ENCODE data around the gene PLD4. TPM values are rescaled to one million over a fixed set of nuclear protein-coding genes. Genes with fewer than 3 reads are reported as not detected.

PLD4 gene
- total and polyA plus RNA-seq, 2 of the 8 experiments (the other 6 are each of a cell fraction or from before 2014, with no cell fraction given) = 0.05 TPM; not detected in 1

DNA sequence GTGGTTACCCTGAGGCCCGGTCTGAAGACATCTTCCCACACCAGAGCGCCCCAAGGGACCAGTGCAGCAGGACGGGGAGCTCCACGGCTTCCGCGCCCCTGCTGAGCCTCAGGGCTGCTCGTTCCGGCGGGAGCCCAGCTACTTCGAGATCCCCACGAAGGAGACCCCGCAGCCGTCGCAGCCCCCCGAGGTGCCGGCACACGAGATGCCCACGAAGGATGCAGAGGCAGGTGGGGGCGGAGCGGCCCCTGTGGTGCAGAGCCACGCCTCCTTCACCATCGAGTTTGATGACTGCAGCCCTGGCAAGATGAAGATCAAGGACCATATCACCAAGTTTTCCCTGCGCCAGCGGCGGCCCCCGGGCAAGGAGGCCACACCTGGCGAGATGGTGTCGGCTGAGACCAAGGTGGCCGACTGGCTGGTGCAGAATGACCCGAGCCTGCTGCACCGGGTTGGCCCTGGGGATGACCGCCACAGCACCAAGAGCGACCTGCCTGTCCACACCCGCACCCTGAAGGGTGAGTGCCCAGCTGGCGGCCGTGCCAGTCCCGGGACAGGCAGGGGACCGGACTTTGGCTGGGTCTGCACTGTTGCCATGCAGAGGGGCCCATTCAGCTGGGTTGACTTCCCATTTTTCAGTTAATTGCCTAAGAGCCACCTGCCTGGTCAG lies 41.6 kb upstream of the PLD4 start:
- H3K4me3 ChIP-seq (ENCODE audit: extremely low read depth in 1 of 4, insufficient read depth in 2 of 4, low read depth in 3 of 4, low read length in 4 of 4) = no peak overlapping the region
- no peak overlapping the region for H3K4me2 ChIP-seq (ENCODE audit: insufficient read depth in 1 of 2, low read depth in 2 of 2, low read length in 2 of 2)
- no peak overlapping the region for H3K23ac ChIP-seq (ENCODE audit: insufficient read length)
- no peak overlapping the region for H3K9ac ChIP-seq (replicated peaks in 1 of 4; ENCODE audit: extremely low read depth in 1 of 4, low read depth in 3 of 4, low read length in 3 of 4)
- peaks cover 0 to 19% of the 10 kb centered on the region in 2 experiments for H4K20me1 ChIP-seq (replicated peaks in 1 of 2; ENCODE audit: control insufficient read depth in 1 of 2, insufficient read depth in 2 of 2, low read length in 2 of 2)
- no peaks in the 10 kb centered on the region; the same call in 1 of the 2 replicates for H3K23me2 ChIP-seq (ENCODE audit: low read depth, low read length)
- no peak overlapping the region for H2AFZ ChIP-seq (ENCODE audit: low read length)
- H2BK15ac ChIP-seq (ENCODE audit: low read length) = no peak overlapping the region
- no peaks in the 10 kb centered on the region for H3K79me2 ChIP-seq (ENCODE audit: control insufficient read depth in 1 of 2, insufficient read depth in 2 of 2, low read length in 2 of 2)
- no peak overlapping the region for H3K56ac ChIP-seq (replicated peaks; ENCODE audit: insufficient read length, low read depth, low read length)
- FAIRE-seq (no peak), DNase-seq (ENCODE audit: low read depth in 1 of 2, low spot score in 2 of 2) (no peak)
- TF ChIP-seq CTBP2 (IDR thresholded peaks at IDR 0.05; ENCODE audit: borderline replicate concordance, insufficient read depth, insufficient read length, low read length) = no peak
- TF ChIP-seq SAP30 (IDR thresholded peaks at IDR 0.05; ENCODE audit: insufficient read depth, insufficient replicate concordance, low read length) = no peak
- no peak for TF ChIP-seq KDM1A (IDR thresholded peaks at IDR 0.05; ENCODE audit: borderline replicate concordance, low read length)
- TF ChIP-seq MAFK (IDR thresholded peaks at IDR 0.05; ENCODE audit: low read depth, low read length) = no peak
- no peak overlapping the region for H3K4ac ChIP-seq (replicated peaks; ENCODE audit: insufficient read length, low read depth, low read length)
- no peak overlapping the region for H3K18ac ChIP-seq (ENCODE audit: extremely low read depth, low read length)
- no peak overlapping the region for H4K5ac ChIP-seq (ENCODE audit: insufficient read length, low read depth, low read length)
- H2BK20ac ChIP-seq (ENCODE audit: low read length) = no peak overlapping the region
- H2BK120ac ChIP-seq (replicated peaks; ENCODE audit: low read depth, low read length) = no peak overlapping the region
- peaks cover 0 to 10% (median 0%) of the 10 kb centered on the region in 4 experiments; a peak in 1 of 7 replicates for H3K4me1 ChIP-seq (replicated peaks in 1 of 4; ENCODE audit: control insufficient read depth in 3 of 4, insufficient read depth in 4 of 4, low read length in 3 of 4)
- H3K9me3 ChIP-seq (ENCODE audit: insufficient read depth in 2 of 2, low read depth in 1 of 2, low read length in 1 of 2) = no peaks in the 10 kb centered on the region
- peaks cover 2 to 42% (median 5%) of the 10 kb centered on the region in 4 experiments; a peak in 5 of 8 replicates for H3K36me3 ChIP-seq (ENCODE audit: control insufficient read depth in 2 of 4, insufficient read depth in 4 of 4, low read length in 3 of 4)
- no peak overlapping the region for H2BK5ac ChIP-seq (ENCODE audit: low read depth, low read length)
- H2BK12ac ChIP-seq (ENCODE audit: low read depth, low read length) = no peak overlapping the region
- H3K27me3 ChIP-seq (replicated peaks in 1 of 4; ENCODE audit: control insufficient read depth in 3 of 4, extremely low read depth in 1 of 4, insufficient read depth in 3 of 4, low read length in 3 of 4) = no peaks in the 10 kb centered on the region
- no peak overlapping the region for H3K14ac ChIP-seq (ENCODE audit: insufficient read length)
- no peak overlapping the region for H2AK5ac ChIP-seq (ENCODE audit: low read depth, low read length)
- H3K79me1 ChIP-seq (ENCODE audit: low read depth, low read length) = no peaks in the 10 kb centered on the region; the same call in 1 of the 2 replicates
- no peak overlapping the region for H4K8ac ChIP-seq (ENCODE audit: extremely low read depth, insufficient read depth, low read length)
- POLR2A ChIA-PET (ENCODE audit: partially characterized antibody) = interaction anchor here (1.2 to 2.4 kb wide), 3 partner anchors 9 to 120 kb away, joined by 3 to 8 read pairs (median 7); no protein-coding TSS in a partner anchor
- WGBS, 2 experiments (ENCODE audit: extremely low coverage in 1 of 2, insufficient coverage in 1 of 2, insufficient read length in 1 of 2, insufficient replicate concordance in 2 of 2, low coverage in 1 of 2, low lambda C conversion rate in 2 of 2, missing lambda C conversion rate in 1 of 2) = 94% methylated on average over 36 of the region's 38 CpGs; no CpG with 5 or more reads in 1 of the 2 experiments
- H4K91ac ChIP-seq (replicated peaks; ENCODE audit: insufficient read length, low read length) = no peak overlapping the region
- CTCF ChIA-PET (ENCODE audit: partially characterized antibody) = interaction anchor here (1.0 to 4.5 kb wide), 3 partner anchors 12 to 16 kb away, joined by 3 to 26 read pairs (median 3); no protein-coding TSS in a partner anchor
- H3K27ac ChIP-seq (ENCODE audit: low read depth, low read length) = no peak overlapping the region

All from H1 (cell line).